Vagina (tissue), 2 donors: ENCODE results near the gene CPPED1.

ENCODE experiments used
- CTCF ChIP-seq, 3 experiments: fragments of 450-650 bp in 2 of 3; fragments of 200-600 bp in 1 of 3; sonication (generic) in 1 of 3; IDR thresholded peaks; one replicate each; pipeline ENCODE4 v1.5.1; 2017 to 2019; ENCODE audit warnings: antibody characterized with exemption in 3 of 3, mild to moderate bottlenecking in 2 of 3, moderate library complexity in 2 of 3
- POLR2A ChIP-seq, 2 donors: fragments of 450-650 bp; IDR thresholded peaks; one replicate each; pipeline ENCODE4 v1.6.1; 2017; ENCODE audit warnings: antibody characterized with exemption in 2 of 2, mild to moderate bottlenecking in 2 of 2, moderate library complexity in 2 of 2

- TF ChIP-seq CTCF (IDR thresholded peaks at IDR 0.05): no peak
- no peak for TF ChIP-seq POLR2A (IDR thresholded peaks at IDR 0.05)
These were observed 128.6 kb downstream of the CPPED1 start for GRCh38 chr16:12675046-12675445.
